ENCODE results near the gene LRRC4C. TPM values are rescaled to one million over a fixed set of nuclear protein-coding genes. Genes with fewer than 3 reads are reported as not detected.

The LRRC4C gene
- total RNA-seq, 1 donor from 2014 or later: 2.1 TPM

DNA sequence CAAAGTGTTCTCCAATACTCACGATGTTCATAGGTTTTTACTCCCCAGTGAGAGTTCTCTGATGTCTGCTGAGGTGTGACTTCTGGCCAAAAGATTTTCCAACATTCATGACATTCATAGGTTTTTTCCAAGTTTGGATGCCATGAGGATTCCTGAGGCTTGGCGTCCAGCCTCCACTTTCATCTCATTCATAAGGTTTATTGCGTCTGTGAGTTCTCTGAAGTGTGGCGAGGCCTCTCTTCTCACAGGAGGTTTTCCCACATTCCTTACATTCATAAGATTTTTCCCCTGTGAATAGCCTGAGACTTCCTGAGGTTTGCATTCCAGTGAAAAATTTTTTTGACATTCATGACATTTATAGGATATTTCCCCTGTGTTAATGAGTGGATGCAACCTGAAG lies 1014.1 kb downstream of the LRRC4C start:
- Histone ChIP-seq H3K4me3 (ENCODE audit: low read length in 3 of 3) (no peak overlapping the region), H3K4me1 (ENCODE audit: control insufficient read depth in 3 of 3, insufficient read depth in 3 of 3, low read length in 3 of 3) (no peaks in the 10 kb centered on the region), H3K27me3 (ENCODE audit: control insufficient read depth in 3 of 3, insufficient read depth in 3 of 3, low read length in 3 of 3) (no peaks in the 10 kb centered on the region), H3K36me3 (ENCODE audit: control insufficient read depth in 3 of 3, insufficient read depth in 3 of 3, low read length in 3 of 3) (no peaks in the 10 kb centered on the region), H3K27ac (ENCODE audit: low read depth, low read length) (no peak overlapping the region), H3K9ac (ENCODE audit: low read depth in 1 of 3, low read length in 3 of 3) (no peak overlapping the region), H3K9me3 (ENCODE audit: control insufficient read depth in 3 of 3, low read length in 3 of 3) (peaks cover 0 to 3% (median 2%) of the 10 kb centered on the region in 3 donors)

DNA sequence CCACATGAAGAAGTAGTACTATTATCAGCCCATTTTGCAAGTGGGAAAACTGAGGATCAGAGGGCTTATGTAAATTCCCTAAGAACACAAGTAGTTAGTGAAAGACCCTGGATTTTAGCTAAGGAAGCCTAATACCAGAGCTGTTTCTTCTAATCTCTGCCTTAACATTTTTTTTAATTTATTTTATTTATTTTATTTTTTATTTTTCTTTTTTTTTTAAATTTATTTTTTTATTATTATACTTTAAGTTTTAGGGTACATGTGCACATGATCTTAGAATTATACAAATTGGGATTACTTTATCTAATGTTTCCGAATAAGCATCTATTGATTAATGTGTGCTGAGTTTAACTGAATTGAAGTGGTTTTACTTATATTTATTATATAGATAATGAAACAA lies 1015.3 kb downstream of the LRRC4C start:
- Histone ChIP-seq H3K9ac (ENCODE audit: low read depth in 1 of 3, low read length in 3 of 3) (no peak overlapping the region), H3K27ac (ENCODE audit: low read depth, low read length) (no peak overlapping the region), H3K9me3 (ENCODE audit: control insufficient read depth in 3 of 3, low read length in 3 of 3) (peaks cover 0 to 3% (median 2%) of the 10 kb centered on the region in 3 donors), H3K4me1 (ENCODE audit: control insufficient read depth in 3 of 3, insufficient read depth in 3 of 3, low read length in 3 of 3) (no peaks in the 10 kb centered on the region), H3K27me3 (ENCODE audit: control insufficient read depth in 3 of 3, insufficient read depth in 3 of 3, low read length in 3 of 3) (no peaks in the 10 kb centered on the region), H3K36me3 (ENCODE audit: control insufficient read depth in 3 of 3, insufficient read depth in 3 of 3, low read length in 3 of 3) (no peaks in the 10 kb centered on the region), H3K4me3 (ENCODE audit: low read length in 3 of 3) (no peak overlapping the region)

DNA sequence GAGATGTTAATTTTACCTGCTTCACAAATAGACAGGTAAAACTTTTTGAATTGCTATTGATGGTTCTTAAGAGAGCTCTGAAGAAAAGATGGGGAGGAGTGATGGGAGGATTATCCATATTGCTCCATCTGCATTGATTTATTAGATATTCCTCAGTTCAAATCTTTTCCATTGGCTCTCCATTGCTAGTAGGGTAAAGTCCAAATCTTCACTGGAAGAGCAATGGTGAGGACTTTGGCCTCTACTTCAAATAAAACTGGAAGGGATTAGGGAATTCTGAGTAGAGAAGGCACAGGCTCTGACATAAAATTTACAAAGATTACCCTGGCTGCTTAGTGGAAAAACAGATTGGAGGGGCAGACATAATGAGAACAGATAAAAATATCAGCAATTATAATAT lies 1024.1 kb downstream of the LRRC4C start:
- H3K36me3 ChIP-seq (ENCODE audit: control insufficient read depth in 3 of 3, insufficient read depth in 3 of 3, low read length in 3 of 3): no peaks in the 10 kb centered on the region
- H3K27me3 ChIP-seq (ENCODE audit: control insufficient read depth in 3 of 3, insufficient read depth in 3 of 3, low read length in 3 of 3): no peaks in the 10 kb centered on the region
- H3K4me3 ChIP-seq (ENCODE audit: low read length in 3 of 3): no peak overlapping the region
- no peaks in the 10 kb centered on the region for H3K9me3 ChIP-seq (ENCODE audit: control insufficient read depth in 3 of 3, low read length in 3 of 3)
- H3K9ac ChIP-seq (ENCODE audit: low read depth in 1 of 3, low read length in 3 of 3): no peak overlapping the region
- no peaks in the 10 kb centered on the region for H3K4me1 ChIP-seq (ENCODE audit: control insufficient read depth in 3 of 3, insufficient read depth in 3 of 3, low read length in 3 of 3)
- no peak overlapping the region for H3K27ac ChIP-seq (ENCODE audit: low read depth, low read length)

DNA sequence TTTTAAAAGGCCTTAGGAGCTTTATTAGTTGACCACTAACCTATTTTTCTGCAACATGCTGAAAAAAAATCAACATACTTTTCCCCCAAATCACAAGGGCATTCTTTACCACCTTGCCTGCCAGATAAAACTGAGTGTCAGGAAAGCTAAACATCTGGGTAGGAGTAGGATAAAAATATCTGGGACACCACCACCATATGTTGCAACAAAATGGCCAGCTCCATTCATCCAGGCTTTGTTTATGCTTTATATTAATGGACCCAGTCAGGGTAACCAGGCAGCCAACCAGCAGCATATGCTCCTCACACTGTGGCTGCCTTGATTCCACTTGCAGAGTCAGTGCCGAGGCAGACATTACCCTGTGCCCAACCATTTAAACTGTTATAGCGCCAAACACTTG lies 1024.5 kb downstream of the LRRC4C start:
- Histone ChIP-seq H3K36me3 (ENCODE audit: control insufficient read depth in 3 of 3, insufficient read depth in 3 of 3, low read length in 3 of 3) (no peaks in the 10 kb centered on the region), H3K9ac (ENCODE audit: low read depth in 1 of 3, low read length in 3 of 3) (no peak overlapping the region), H3K4me1 (ENCODE audit: control insufficient read depth in 3 of 3, insufficient read depth in 3 of 3, low read length in 3 of 3) (no peaks in the 10 kb centered on the region), H3K27ac (ENCODE audit: low read depth, low read length) (no peak overlapping the region), H3K9me3 (ENCODE audit: control insufficient read depth in 3 of 3, low read length in 3 of 3) (no peaks in the 10 kb centered on the region), H3K27me3 (ENCODE audit: control insufficient read depth in 3 of 3, insufficient read depth in 3 of 3, low read length in 3 of 3) (no peaks in the 10 kb centered on the region), H3K4me3 (ENCODE audit: low read length in 3 of 3) (no peak overlapping the region)

DNA sequence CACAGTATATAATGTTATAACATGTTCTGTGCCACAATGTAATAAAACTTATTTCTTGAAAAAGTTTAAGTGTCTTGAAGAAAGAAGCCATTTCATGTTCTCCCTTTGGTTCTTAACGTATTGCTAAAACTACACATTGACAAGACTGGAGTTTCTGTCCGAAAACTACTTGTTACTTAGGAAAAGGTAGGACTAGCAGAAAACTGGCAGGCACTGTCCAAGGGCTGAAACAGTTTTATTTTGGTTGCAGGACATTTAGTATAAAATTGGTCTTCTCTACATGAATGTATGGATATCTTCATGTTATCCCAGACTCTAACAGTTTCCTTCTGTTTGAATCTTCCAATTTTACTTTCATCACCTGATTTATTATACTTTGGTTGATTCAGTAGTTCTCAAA lies 1027.1 kb downstream of the LRRC4C start:
- H3K27ac ChIP-seq (ENCODE audit: low read depth, low read length): no peak overlapping the region
- no peaks in the 10 kb centered on the region for H3K9me3 ChIP-seq (ENCODE audit: control insufficient read depth in 3 of 3, low read length in 3 of 3)
- no peaks in the 10 kb centered on the region for H3K36me3 ChIP-seq (ENCODE audit: control insufficient read depth in 3 of 3, insufficient read depth in 3 of 3, low read length in 3 of 3)
- H3K27me3 ChIP-seq (ENCODE audit: control insufficient read depth in 3 of 3, insufficient read depth in 3 of 3, low read length in 3 of 3): no peaks in the 10 kb centered on the region
- no peak overlapping the region for H3K4me3 ChIP-seq (ENCODE audit: low read length in 3 of 3)
- H3K9ac ChIP-seq (ENCODE audit: low read depth in 1 of 3, low read length in 3 of 3): no peak overlapping the region
- no peaks in the 10 kb centered on the region for H3K4me1 ChIP-seq (ENCODE audit: control insufficient read depth in 3 of 3, insufficient read depth in 3 of 3, low read length in 3 of 3)

DNA sequence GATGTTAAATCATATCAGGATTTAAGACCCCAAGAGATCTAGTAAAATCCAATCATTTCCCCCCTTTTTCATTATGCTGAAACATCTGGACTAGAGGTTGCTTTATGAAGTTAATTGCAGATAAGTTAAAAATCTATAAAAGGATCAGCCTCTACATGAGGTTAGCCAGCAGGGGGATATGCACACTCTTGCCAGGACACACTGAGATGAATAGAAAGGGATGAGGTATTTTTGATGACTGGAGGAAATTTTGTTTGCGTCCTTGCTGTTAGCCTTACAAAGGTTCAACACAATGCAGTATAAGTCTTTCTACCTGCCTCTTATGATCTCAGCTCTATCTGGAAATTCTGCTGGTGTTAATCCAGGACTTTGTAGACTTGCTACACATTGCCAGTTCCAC lies 1034.3 kb downstream of the LRRC4C start:
- Histone ChIP-seq H3K27ac (ENCODE audit: low read depth, low read length) (no peak overlapping the region), H3K9ac (ENCODE audit: low read depth in 1 of 3, low read length in 3 of 3) (no peak overlapping the region), H3K4me3 (ENCODE audit: low read length in 3 of 3) (no peak overlapping the region), H3K4me1 (ENCODE audit: control insufficient read depth in 3 of 3, insufficient read depth in 3 of 3, low read length in 3 of 3) (no peaks in the 10 kb centered on the region), H3K36me3 (ENCODE audit: control insufficient read depth in 3 of 3, insufficient read depth in 3 of 3, low read length in 3 of 3) (no peaks in the 10 kb centered on the region), H3K9me3 (ENCODE audit: control insufficient read depth in 3 of 3, low read length in 3 of 3) (no peaks in the 10 kb centered on the region), H3K27me3 (ENCODE audit: control insufficient read depth in 3 of 3, insufficient read depth in 3 of 3, low read length in 3 of 3) (no peaks in the 10 kb centered on the region)

DNA sequence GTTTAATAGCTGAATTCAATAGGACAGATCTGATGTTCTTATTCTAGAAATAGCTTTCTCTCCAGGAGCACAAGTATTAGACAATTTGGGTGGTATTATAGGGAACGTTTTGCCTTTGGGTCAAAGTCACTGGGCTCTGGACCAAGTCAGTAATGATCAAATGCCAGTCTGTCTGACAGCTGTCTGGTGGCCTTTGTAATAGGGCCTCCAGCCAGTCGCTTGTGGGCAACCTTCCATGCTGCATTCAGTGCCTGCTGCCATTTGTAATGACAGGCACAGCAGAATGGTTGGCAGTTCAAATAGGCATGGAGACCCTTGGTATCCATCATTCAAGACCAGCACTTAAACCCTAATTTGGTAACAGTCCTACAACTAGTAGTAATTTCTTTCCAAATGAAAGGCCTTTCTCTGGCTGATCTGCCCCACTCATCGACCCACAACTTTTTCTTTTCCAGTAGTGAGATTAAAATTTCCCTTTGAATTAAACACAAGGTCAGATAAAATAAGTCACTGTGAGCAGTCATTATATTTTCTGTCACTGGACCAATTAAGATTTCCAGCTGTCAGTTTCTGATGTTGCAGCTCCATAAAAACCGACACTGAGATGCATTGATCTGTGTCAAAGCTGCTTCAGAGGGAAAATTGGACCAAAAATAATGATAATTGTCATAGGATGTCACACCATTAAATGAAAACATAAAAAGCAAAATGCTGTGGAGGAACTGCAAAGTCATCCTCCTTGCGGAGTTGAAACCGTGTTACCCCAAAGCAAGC lies 1038.1 kb downstream of the LRRC4C start:
- H3K27ac ChIP-seq (ENCODE audit: low read depth, low read length): no peak overlapping the region
- no peaks in the 10 kb centered on the region for H3K27me3 ChIP-seq (ENCODE audit: control insufficient read depth in 3 of 3, insufficient read depth in 3 of 3, low read length in 3 of 3)
- no peaks in the 10 kb centered on the region for H3K4me1 ChIP-seq (ENCODE audit: control insufficient read depth in 3 of 3, insufficient read depth in 3 of 3, low read length in 3 of 3)
- no peak overlapping the region for H3K9ac ChIP-seq (ENCODE audit: low read depth in 1 of 3, low read length in 3 of 3)
- H3K9me3 ChIP-seq (ENCODE audit: control insufficient read depth in 3 of 3, low read length in 3 of 3): no peaks in the 10 kb centered on the region
- no peak overlapping the region for H3K4me3 ChIP-seq (ENCODE audit: low read length in 3 of 3)
- H3K36me3 ChIP-seq (ENCODE audit: control insufficient read depth in 3 of 3, insufficient read depth in 3 of 3, low read length in 3 of 3): no peaks in the 10 kb centered on the region

DNA sequence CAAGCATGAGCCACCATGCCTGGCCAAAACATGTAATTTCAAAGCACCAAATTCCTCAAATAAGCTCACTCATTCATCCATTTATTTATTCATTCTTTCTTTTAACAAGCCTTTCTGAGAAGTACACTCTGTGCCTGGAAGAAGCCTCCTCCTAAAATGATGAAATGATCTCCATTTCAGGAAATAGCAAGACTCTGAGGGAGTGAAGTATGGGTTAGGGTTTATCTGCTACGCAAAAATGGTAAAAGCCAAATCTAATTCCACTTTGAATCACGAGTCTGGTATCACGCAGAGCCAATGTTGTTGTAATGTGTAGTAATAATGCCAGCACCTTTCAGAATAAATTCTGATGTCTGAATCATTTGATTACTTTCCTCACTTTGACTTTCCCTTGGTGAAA lies 1041.8 kb downstream of the LRRC4C start:
- Histone ChIP-seq H3K36me3 (ENCODE audit: control insufficient read depth in 3 of 3, insufficient read depth in 3 of 3, low read length in 3 of 3) (no peaks in the 10 kb centered on the region), H3K27ac (ENCODE audit: low read depth, low read length) (no peak overlapping the region), H3K4me1 (ENCODE audit: control insufficient read depth in 3 of 3, insufficient read depth in 3 of 3, low read length in 3 of 3) (no peaks in the 10 kb centered on the region), H3K9me3 (ENCODE audit: control insufficient read depth in 3 of 3, low read length in 3 of 3) (no peaks in the 10 kb centered on the region), H3K9ac (ENCODE audit: low read depth in 1 of 3, low read length in 3 of 3) (no peak overlapping the region), H3K27me3 (ENCODE audit: control insufficient read depth in 3 of 3, insufficient read depth in 3 of 3, low read length in 3 of 3) (no peaks in the 10 kb centered on the region), H3K4me3 (ENCODE audit: low read length in 3 of 3) (no peak overlapping the region)

DNA sequence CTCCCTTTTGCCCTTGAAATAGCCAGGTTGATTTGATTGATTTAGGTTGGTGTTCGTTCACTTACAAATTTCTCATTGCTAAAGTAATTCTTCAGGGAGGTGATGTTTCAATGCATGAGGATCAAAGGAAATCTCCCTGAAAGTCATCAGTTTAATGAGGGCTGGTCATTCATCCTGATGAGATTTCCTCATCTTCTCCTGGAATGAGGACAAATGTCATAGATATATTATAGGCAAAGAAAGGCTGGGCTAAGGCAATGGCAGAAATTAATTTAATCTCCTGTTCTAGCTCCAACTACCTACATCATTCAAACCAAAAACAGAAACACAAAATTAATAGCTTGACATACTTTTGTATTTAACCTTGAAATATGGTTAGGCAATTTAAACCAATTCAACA lies 1052.1 kb downstream of the LRRC4C start:
- H3K27ac ChIP-seq (ENCODE audit: low read depth, low read length): no peak overlapping the region
- H3K4me3 ChIP-seq (ENCODE audit: low read length in 3 of 3): no peak overlapping the region
- no peak overlapping the region for H3K9ac ChIP-seq (ENCODE audit: low read depth in 1 of 3, low read length in 3 of 3)
- H3K9me3 ChIP-seq (ENCODE audit: control insufficient read depth in 3 of 3, low read length in 3 of 3): no peaks in the 10 kb centered on the region
- H3K36me3 ChIP-seq (ENCODE audit: control insufficient read depth in 3 of 3, insufficient read depth in 3 of 3, low read length in 3 of 3): no peaks in the 10 kb centered on the region
- H3K4me1 ChIP-seq (ENCODE audit: control insufficient read depth in 3 of 3, insufficient read depth in 3 of 3, low read length in 3 of 3): no peaks in the 10 kb centered on the region
- H3K27me3 ChIP-seq (ENCODE audit: control insufficient read depth in 3 of 3, insufficient read depth in 3 of 3, low read length in 3 of 3): no peaks in the 10 kb centered on the region

DNA sequence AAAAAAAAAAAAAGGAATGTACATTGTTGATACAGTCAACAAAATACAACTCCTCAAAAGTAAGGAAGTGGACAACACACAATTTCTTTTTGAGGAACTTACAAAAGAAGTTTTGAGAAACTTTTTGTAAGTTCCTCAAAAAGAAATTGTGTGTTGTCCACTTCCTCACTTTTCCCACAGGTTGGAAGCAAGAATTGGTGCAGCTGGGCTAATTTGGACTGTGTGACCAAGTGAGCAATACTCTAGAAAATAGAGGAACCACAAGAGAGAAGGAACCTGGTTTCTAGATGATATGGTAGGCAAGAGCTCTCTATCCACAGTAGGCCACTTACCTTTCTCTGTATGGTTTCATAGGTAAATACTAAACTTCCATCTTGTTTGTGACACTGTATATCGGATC lies 1053.8 kb downstream of the LRRC4C start:
- Histone ChIP-seq H3K4me1 (ENCODE audit: control insufficient read depth in 3 of 3, insufficient read depth in 3 of 3, low read length in 3 of 3) (no peaks in the 10 kb centered on the region), H3K9me3 (ENCODE audit: control insufficient read depth in 3 of 3, low read length in 3 of 3) (no peaks in the 10 kb centered on the region), H3K9ac (ENCODE audit: low read depth in 1 of 3, low read length in 3 of 3) (no peak overlapping the region), H3K27me3 (ENCODE audit: control insufficient read depth in 3 of 3, insufficient read depth in 3 of 3, low read length in 3 of 3) (no peaks in the 10 kb centered on the region), H3K4me3 (ENCODE audit: low read length in 3 of 3) (no peak overlapping the region), H3K27ac (ENCODE audit: low read depth, low read length) (no peak overlapping the region), H3K36me3 (ENCODE audit: control insufficient read depth in 3 of 3, insufficient read depth in 3 of 3, low read length in 3 of 3) (no peaks in the 10 kb centered on the region)
